PC-9 (cell line): ENCODE data around the gene THBD. TPM values are rescaled to one million over a fixed set of nuclear protein-coding genes. Genes with fewer than 3 reads are reported as not detected.
A peak's percentile ranks its signal among the peaks of the same experiment; 100 is the strongest.

Experiments
- BruUV-seq: library from RNA; stranded (reverse); fragments of 400-500 nt; replicated peaks from 2 replicates; lab custom pipeline; 2021; lab: Mats Ljungman, UMichigan
- CTCF ChIA-PET: fragments of 300-600 bp; sonication (Branson Sonifier 250); formaldehyde crosslinking; loops from one replicate; lab custom pipeline; 2022; ENCODE audit warnings: antibody characterized with exemption; lab: Charles Lee
- POLR2A ChIA-PET: fragments of 300-600 bp; sonication (Branson Sonifier 250); formaldehyde crosslinking; loops from one replicate; lab custom pipeline; 2022; ENCODE audit warnings: antibody characterized with exemption; ENCODE audit not compliant: unreplicated experiment; lab: Charles Lee
- DNase-seq, 2 experiments: peaks; one replicate each; pipeline versions ENCODE4 v3.0.0 to v3.0.0-alpha.2; 2015 to 2022; ENCODE audit warnings: mixed read lengths in 1 of 2
- H2AFZ ChIP-seq: fragments of 200-600 bp; sonication (generic); 2 replicates; pipeline ENCODE4 v1.8.1; 2017; ENCODE audit warnings: antibody characterized with exemption
- H3F3A ChIP-seq: fragments of 200-600 bp; sonication (generic); 2 replicates; pipeline ENCODE4 v1.8.1; 2017; ENCODE audit warnings: antibody characterized with exemption, mild to moderate bottlenecking, low read depth; ENCODE audit not compliant: insufficient read depth
- H3K27ac ChIP-seq: fragments of 200-600 bp; sonication (generic); 2 replicates; pipeline ENCODE4 v1.6.1; 2016; ENCODE audit warnings: mixed run types
- H3K27me3 ChIP-seq: fragments of 200-600 bp; sonication (generic); 2 replicates; pipeline ENCODE4 v1.6.1; 2016; ENCODE audit warnings: low read depth, mixed run types; ENCODE audit not compliant: insufficient read depth
- H3K36me3 ChIP-seq: fragments of 200-600 bp; sonication (generic); 2 replicates; pipeline ENCODE4 v1.6.1; 2016; ENCODE audit warnings: low read depth, mixed run types
- H3K4me1 ChIP-seq: fragments of 200-600 bp; sonication (generic); replicated peaks from 2 replicates; pipeline ENCODE4 v1.6.1; 2016; ENCODE audit warnings: mixed run types; ENCODE audit not compliant: insufficient read depth
- H3K4me2 ChIP-seq: fragments of 200-600 bp; sonication (generic); 2 replicates; pipeline ENCODE4 v1.6.1; 2017; ENCODE audit warnings: mixed run types
- H3K4me3 ChIP-seq: fragments of 200-600 bp; sonication (generic); 2 replicates; pipeline ENCODE4 v1.6.1; 2016; ENCODE audit warnings: mixed run types
- H3K79me2 ChIP-seq: fragments of 200-600 bp; sonication (generic); 2 replicates; pipeline ENCODE4 v1.6.1; 2017; ENCODE audit warnings: low read depth, mixed run types
- H3K9me2 ChIP-seq: fragments of 200-600 bp; sonication (generic); 2 replicates; pipeline ENCODE4 v1.8.1; 2017; ENCODE audit warnings: mild to moderate bottlenecking; ENCODE audit not compliant: insufficient read depth
- H3K9me3 ChIP-seq: fragments of 200-600 bp; sonication (generic); 2 replicates; pipeline ENCODE4 v1.8.1; 2016; ENCODE audit warnings: low read depth; ENCODE audit not compliant: insufficient read depth
- H4K20me1 ChIP-seq: fragments of 200-600 bp; sonication (generic); 2 replicates; pipeline ENCODE4 v1.8.1; 2017; ENCODE audit not compliant: insufficient read depth
- EZH2 ChIP-seq: fragments of 200-600 bp; sonication (generic); IDR thresholded peaks from 2 replicates; pipeline ENCODE4 v1.8.0; 2017; ENCODE audit warnings: antibody characterized with exemption, low read depth
- intact Hi-C: fragments of 100-400 bp; cut with micrococcal nuclease; formaldehyde crosslinking; loops from one replicate; pipeline ENCODE4 v1.10.0; 2022; ENCODE audit not compliant: unreplicated experiment
- total RNA-seq: library from RNA; stranded (reverse); gene quantifications from 2 replicates; pipeline ENCODE4 v1.2.3, GENCODE V29; 2021
- TF ChIP-seq, protein P1 (sequence below): fragments of 200-600 bp; sonication (generic); conservative IDR thresholded peaks from 2 replicates; pipeline ENCODE4 v1.6.1; 2017; ENCODE audit warnings: mixed run types, antibody characterized with exemption, mild to moderate bottlenecking, moderate library complexity

Gene THBD
- total RNA-seq, 1 experiment from 2014 or later = 1.7 TPM

DNA sequence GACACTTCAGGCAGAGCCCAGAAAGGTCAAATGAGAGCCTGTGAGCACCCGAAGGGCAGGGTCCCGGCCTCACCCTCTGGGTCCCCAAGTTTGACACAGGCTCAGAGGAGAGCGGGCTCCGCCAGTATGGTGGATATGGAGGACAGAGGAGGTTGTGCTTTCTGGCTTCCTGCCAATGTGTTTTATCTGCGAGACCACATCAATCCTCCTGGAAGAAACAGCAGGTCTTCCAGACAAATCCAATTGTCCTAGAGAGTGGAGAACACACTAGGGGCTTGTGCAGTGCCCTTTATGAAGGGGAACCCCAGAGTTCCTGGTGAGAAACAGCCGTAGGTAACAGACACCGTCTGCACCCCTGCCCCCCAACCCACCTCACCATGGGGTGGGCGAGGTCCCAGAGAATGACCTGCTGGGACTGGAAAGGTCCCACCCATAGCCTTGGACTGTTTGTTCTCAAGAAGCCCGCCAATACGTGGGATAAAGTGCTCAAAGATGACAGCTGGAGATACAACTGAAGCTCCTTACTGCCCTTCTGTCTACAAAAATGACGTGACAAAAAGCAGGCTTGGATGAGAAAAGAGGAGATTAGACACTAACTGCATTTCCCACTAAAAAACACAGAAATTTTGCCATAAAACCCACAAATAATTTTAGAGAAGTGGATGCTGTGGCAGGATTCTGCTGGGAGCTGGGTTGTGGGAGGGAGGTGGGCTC lies 38.3 kb downstream of the THBD start:
- no peaks in the 10 kb centered on the region for H4K20me1 ChIP-seq
- ChIA-PET CTCF (no interaction called here), POLR2A (no interaction called here)
- no peaks in the 10 kb centered on the region for H3K9me3 ChIP-seq
- no peaks in the 10 kb centered on the region for H3K36me3 ChIP-seq
- TF ChIP-seq, protein P1, sequence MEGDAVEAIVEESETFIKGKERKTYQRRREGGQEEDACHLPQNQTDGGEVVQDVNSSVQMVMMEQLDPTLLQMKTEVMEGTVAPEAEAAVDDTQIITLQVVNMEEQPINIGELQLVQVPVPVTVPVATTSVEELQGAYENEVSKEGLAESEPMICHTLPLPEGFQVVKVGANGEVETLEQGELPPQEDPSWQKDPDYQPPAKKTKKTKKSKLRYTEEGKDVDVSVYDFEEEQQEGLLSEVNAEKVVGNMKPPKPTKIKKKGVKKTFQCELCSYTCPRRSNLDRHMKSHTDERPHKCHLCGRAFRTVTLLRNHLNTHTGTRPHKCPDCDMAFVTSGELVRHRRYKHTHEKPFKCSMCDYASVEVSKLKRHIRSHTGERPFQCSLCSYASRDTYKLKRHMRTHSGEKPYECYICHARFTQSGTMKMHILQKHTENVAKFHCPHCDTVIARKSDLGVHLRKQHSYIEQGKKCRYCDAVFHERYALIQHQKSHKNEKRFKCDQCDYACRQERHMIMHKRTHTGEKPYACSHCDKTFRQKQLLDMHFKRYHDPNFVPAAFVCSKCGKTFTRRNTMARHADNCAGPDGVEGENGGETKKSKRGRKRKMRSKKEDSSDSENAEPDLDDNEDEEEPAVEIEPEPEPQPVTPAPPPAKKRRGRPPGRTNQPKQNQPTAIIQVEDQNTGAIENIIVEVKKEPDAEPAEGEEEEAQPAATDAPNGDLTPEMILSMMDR = no peak
- TF ChIP-seq EZH2 = no peak
- intact Hi-C loops = no loop called here
- DNase-seq = no peak
- H3K79me2 ChIP-seq = no peaks in the 10 kb centered on the region
- no peak overlapping the region for H3K4me3 ChIP-seq
- no peak overlapping the region for H3K4me2 ChIP-seq
- no peaks in the 10 kb centered on the region for H3K27me3 ChIP-seq
- peaks cover 11% of the 10 kb centered on the region for H3K4me1 ChIP-seq
- H3K9me2 ChIP-seq = no peaks in the 10 kb centered on the region
- H3F3A ChIP-seq = 0 out of 2 replicates have a peak, but pooled peaks cover 4% of the 10 kb centered on the region
- no peak overlapping the region for H3K27ac ChIP-seq
- H2AFZ ChIP-seq = no peak overlapping the region
- no TSS peak for BruUV-seq

DNA sequence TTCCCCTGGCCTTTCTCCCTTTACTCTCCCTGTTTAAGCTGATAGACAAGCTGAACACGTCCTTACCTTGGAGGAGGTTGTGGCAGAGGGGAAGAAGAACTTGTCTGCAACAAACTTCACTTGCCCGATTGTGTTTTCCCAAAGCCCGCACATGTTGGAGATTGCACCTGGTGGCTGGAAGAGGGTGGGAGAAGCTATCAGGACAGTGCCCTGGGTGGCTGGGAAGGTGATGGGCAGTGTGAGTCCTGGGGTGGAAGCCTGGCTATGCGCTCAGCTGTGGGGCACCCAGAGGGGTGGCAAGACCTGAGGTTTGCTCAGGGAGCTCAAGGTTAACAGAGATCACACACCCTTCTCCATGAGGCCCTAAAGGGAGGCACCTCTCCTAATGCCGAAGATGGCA lies 39.4 kb downstream of the THBD start:
- peak overlapping the region; percentile 22; the same call in 1 of the 2 replicates for H2AFZ ChIP-seq
- CTCF ChIA-PET = interaction anchor here (0.6 kb wide), 1 partner anchor 673 kb away, joined by 3 read pairs; no protein-coding TSS in a partner anchor

DNA sequence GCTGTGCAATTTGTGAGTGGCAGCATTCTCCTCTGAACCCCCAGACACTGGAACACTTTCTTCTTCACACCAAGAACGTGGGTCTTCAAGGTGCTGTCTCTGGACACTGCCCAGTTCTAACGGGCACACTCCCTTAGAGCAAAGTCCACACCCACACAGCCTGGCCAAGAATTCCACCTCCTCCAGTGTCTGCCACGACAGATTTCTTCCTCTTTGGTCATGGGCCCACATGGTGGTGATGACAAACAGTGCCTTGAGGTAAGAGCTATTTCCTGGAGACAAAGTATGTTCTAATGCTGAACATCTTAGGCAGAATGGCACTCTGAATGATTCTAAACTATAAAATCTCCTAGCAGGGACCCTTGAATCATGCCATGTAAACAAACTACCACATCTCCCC lies 39.8 kb downstream of the THBD start:
- Histone ChIP-seq H4K20me1 (no peaks in the 10 kb centered on the region), H3K36me3 (no peaks in the 10 kb centered on the region), H3K9me2 (no peaks in the 10 kb centered on the region), H3K27ac (no peak overlapping the region), H3K27me3 (no peaks in the 10 kb centered on the region), H3K4me1 (peaks cover 11% of the 10 kb centered on the region), H3F3A (0 out of 2 replicates have a peak, but pooled peaks cover 4% of the 10 kb centered on the region), H3K79me2 (no peaks in the 10 kb centered on the region), H3K4me3 (no peak overlapping the region), H3K9me3 (no peaks in the 10 kb centered on the region), H3K4me2 (no peak overlapping the region), H2AFZ (peak overlapping the region; percentile 22; the same call in 1 of the 2 replicates)
- POLR2A ChIA-PET = no interaction called here
- CTCF ChIA-PET = no interaction called here
- BruUV-seq = no TSS peak
- no peak for DNase-seq
- TF ChIP-seq, protein P1 = no peak
- no peak for TF ChIP-seq EZH2
- intact Hi-C loops = no loop called here

More for the DNA sequence above, 39.4 kb downstream of the THBD start:
- Histone ChIP-seq H4K20me1 (no peaks in the 10 kb centered on the region), H3K4me3 (no peak overlapping the region), H3K9me2 (no peaks in the 10 kb centered on the region), H3K79me2 (no peaks in the 10 kb centered on the region), H3K4me1 (peaks cover 11% of the 10 kb centered on the region), H3K4me2 (no peak overlapping the region), H3K9me3 (no peaks in the 10 kb centered on the region), H3K36me3 (no peaks in the 10 kb centered on the region), H3K27ac (no peak overlapping the region), H3F3A (0 out of 2 replicates have a peak, but pooled peaks cover 4% of the 10 kb centered on the region), H3K27me3 (no peaks in the 10 kb centered on the region)
- no TSS peak for BruUV-seq
- intact Hi-C loops = no loop called here
- TF ChIP-seq EZH2 = no peak
- TF ChIP-seq, protein P1 = no peak
- no peak for DNase-seq
- POLR2A ChIA-PET = no interaction called here
